ENCODE measurements around the gene SSBP4.

SSBP4 gene

GRCh38 chr19:18419195-18419698 lies at the start of gene SSBP4:
TSS of gene SSBP4 (plus strand) at chr19:18419398. CDS start at chr19:18419649, 251 bp downstream.
- peak within 1 kb of the TSS; percentile 88 for H3K4me2 ChIP-seq (ENCODE audit: insufficient read depth, low read length)
- TF ChIP-seq CTCF (IDR thresholded peaks at IDR 0.05; ENCODE audit: borderline replicate concordance, extremely low read depth, low read length, poor library complexity, severe bottlenecking) (peak; percentile 25), EZH2 (IDR thresholded peaks at IDR 0.05; ENCODE audit: borderline replicate concordance, low read depth, low read length, severe bottlenecking) (no peak)
- peaks cover 52% of the 10 kb centered on the region for H4K20me1 ChIP-seq (ENCODE audit: insufficient read depth, low read length)
- peak within 1 kb of the TSS; percentile 58 to 70; a peak in 3 of 4 replicates for H3K4me3 ChIP-seq (ENCODE audit: low read depth in 1 of 2, low read length in 2 of 2)
- peaks cover 27% of the 10 kb centered on the region for H3K27me3 ChIP-seq (ENCODE audit: insufficient read depth, low read length, poor library complexity)
- ATAC-seq (ENCODE audit: insufficient read depth, low read depth) (peak; percentile 27), DNase-seq (peak; percentile 73)
- peak within 1 kb of the TSS; percentile 66 for H2AFZ ChIP-seq (ENCODE audit: low read depth, low read length)
- H3K4me1 ChIP-seq (ENCODE audit: insufficient read depth, low read length), result peaks cover 81% of the 10 kb centered on the region
- peaks cover 7% of the 10 kb centered on the region; the same call in 1 of the 2 replicates for H3K36me3 ChIP-seq (ENCODE audit: insufficient read depth, low read length)
- peak within 1 kb of the TSS; percentile 76 for H3K9ac ChIP-seq (ENCODE audit: low read depth, low read length)
- peak within 1 kb of the TSS; percentile 48 for H3K27ac ChIP-seq (ENCODE audit: low read length)
- H3K9me3 ChIP-seq (ENCODE audit: insufficient read depth, low read length, severe bottlenecking), result no peaks in the 10 kb centered on the region
- peaks cover 52% of the 10 kb centered on the region for H3K79me2 ChIP-seq (ENCODE audit: insufficient read depth, low read length)

GRCh38 chr19:18373407-18373891 lies 45.7 kb upstream of the SSBP4 start:
- no peak for TF ChIP-seq CTCF (IDR thresholded peaks at IDR 0.05; ENCODE audit: borderline replicate concordance, extremely low read depth, low read length, poor library complexity, severe bottlenecking)
- no peak for TF ChIP-seq EZH2 (IDR thresholded peaks at IDR 0.05; ENCODE audit: borderline replicate concordance, low read depth, low read length, severe bottlenecking)
- ATAC-seq (ENCODE audit: insufficient read depth, low read depth) (no peak), DNase-seq (no peak)
- Histone ChIP-seq H3K9me3 (ENCODE audit: insufficient read depth, low read length, severe bottlenecking) (no peaks in the 10 kb centered on the region), H3K4me3 (ENCODE audit: low read depth in 1 of 2, low read length in 2 of 2) (no peak overlapping the region), H3K79me2 (ENCODE audit: insufficient read depth, low read length) (no peaks in the 10 kb centered on the region), H3K27ac (ENCODE audit: low read length) (no peak overlapping the region), H4K20me1 (ENCODE audit: insufficient read depth, low read length) (no peaks in the 10 kb centered on the region), H3K36me3 (ENCODE audit: insufficient read depth, low read length) (no peaks in the 10 kb centered on the region), H3K4me1 (ENCODE audit: insufficient read depth, low read length) (peaks cover 10% of the 10 kb centered on the region), H2AFZ (ENCODE audit: low read depth, low read length) (no peak overlapping the region), H3K27me3 (ENCODE audit: insufficient read depth, low read length, poor library complexity) (no peaks in the 10 kb centered on the region), H3K9ac (ENCODE audit: low read depth, low read length) (no peak overlapping the region), H3K4me2 (ENCODE audit: insufficient read depth, low read length) (no peak overlapping the region)

- H3K4me3 ChIP-seq (ENCODE audit: low read depth in 1 of 2, low read length in 2 of 2), result no peak overlapping the region
- H3K79me2 ChIP-seq (ENCODE audit: insufficient read depth, low read length), result no peaks in the 10 kb centered on the region
- H3K9me3 ChIP-seq (ENCODE audit: insufficient read depth, low read length, severe bottlenecking), result no peaks in the 10 kb centered on the region
- TF ChIP-seq EZH2 (IDR thresholded peaks at IDR 0.05; ENCODE audit: borderline replicate concordance, low read depth, low read length, severe bottlenecking) (no peak), CTCF (IDR thresholded peaks at IDR 0.05; ENCODE audit: borderline replicate concordance, extremely low read depth, low read length, poor library complexity, severe bottlenecking) (no peak)
- no peaks in the 10 kb centered on the region for H4K20me1 ChIP-seq (ENCODE audit: insufficient read depth, low read length)
- peak overlapping the region; percentile 54 for H3K27ac ChIP-seq (ENCODE audit: low read length)
- no peak overlapping the region for H3K9ac ChIP-seq (ENCODE audit: low read depth, low read length)
- DNase-seq (peak; percentile 82), ATAC-seq (ENCODE audit: insufficient read depth, low read depth) (peak; percentile 89)
- no peaks in the 10 kb centered on the region for H3K27me3 ChIP-seq (ENCODE audit: insufficient read depth, low read length, poor library complexity)
- H3K4me2 ChIP-seq (ENCODE audit: insufficient read depth, low read length), result no peak overlapping the region
- no peaks in the 10 kb centered on the region for H3K36me3 ChIP-seq (ENCODE audit: insufficient read depth, low read length)
- H2AFZ ChIP-seq (ENCODE audit: low read depth, low read length), result no peak overlapping the region
- peaks cover 10% of the 10 kb centered on the region for H3K4me1 ChIP-seq (ENCODE audit: insufficient read depth, low read length)
Measured at GRCh38 chr19:18373892-18374629, 45.1 kb upstream of the SSBP4 start.
